ENCODE measurements around the gene PPP1R14C.

Gene PPP1R14C

GRCh38 chr6:150253489-150253888, 110.6 kb downstream of the PPP1R14C start:
- DNase-seq, result no peak

GRCh38 chr6:150254770-150255169, 111.9 kb downstream of the PPP1R14C start:
- DNase-seq, result no peak

DNA sequence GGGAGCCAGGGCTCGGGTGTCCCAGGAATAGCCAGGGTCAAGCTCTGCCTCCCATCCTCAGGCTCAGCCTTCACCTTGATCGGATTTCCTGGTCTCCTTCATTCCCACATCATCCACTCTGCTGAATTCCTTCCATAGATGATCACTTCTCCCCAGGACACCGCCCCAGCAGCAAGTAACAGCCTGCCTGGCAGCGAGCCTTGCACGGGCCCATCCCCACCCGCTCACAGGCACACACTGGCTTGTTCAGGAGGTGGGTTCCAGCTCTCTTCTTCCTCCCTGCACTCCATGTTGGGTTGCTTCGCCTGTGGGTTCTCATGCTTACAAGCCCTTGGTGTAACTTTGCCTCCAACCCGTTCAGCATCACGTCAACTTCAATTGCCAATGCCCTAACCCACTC, 113.0 kb downstream of the PPP1R14C start:
- DNase-seq, result no peak

GRCh38 chr6:150256618-150257272, 113.9 kb downstream of the PPP1R14C start:
- DNase-seq, result no peak

DNA sequence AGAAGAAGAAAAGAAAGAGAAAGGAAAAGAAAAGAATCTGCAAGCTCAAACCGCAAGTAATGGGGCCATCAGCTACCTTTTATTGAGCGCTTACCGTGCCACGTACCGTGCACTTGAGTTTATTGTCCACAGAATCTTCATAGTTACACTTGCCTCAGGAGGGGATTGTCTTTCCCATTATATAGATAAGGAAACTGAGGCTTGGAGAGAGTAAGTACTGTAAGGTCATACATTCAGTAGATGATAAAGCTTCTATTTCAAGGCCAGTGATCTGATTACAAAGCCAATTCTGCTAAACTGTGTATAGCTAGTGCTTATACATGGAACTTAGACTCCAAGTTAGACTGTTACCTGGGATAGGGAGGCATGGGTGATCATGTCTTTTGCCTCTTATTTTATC, 115.5 kb downstream of the PPP1R14C start:
- DNase-seq, result no peak

GRCh38 chr6:150260931-150261330, 118.1 kb downstream of the PPP1R14C start:
- no peak for DNase-seq

DNA sequence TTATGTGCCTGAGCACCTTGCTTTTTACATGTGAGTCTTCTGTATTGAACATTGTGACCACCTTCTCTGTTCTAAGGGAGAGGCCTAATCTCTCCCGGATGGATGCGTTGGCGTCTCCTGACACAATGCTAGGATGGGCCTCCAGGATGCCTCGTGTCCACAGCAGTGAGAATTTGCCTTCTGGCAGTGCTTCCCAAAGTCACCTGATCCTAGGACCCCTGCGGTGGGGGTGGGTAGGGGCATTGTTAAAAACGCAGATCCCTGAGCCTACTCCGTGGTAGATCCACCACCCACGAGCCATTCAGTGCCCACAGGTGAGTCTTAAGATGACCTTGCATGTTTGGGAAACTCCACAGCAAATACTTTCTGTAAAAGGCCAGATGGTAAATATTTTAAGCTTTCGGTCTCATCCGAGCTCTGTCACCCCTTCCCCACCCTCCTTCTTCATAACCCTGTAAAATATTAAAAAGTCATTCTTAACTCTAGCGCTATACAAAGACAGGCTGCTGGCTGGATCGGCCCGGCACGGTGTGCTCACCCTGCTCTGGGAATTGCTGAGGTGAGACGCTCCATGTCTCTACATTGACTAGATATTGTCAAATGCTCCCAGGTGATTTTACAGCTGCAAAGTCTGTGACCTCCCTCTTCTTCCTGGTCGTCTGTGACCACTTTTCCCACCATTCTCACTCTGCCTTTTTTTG, 119.3 kb downstream of the PPP1R14C start:
- DNase-seq, result no peak

- DNase-seq, result no peak
These were observed 121.0 kb downstream of the PPP1R14C start for GRCh38 chr6:150263765-150264404.

DNA sequence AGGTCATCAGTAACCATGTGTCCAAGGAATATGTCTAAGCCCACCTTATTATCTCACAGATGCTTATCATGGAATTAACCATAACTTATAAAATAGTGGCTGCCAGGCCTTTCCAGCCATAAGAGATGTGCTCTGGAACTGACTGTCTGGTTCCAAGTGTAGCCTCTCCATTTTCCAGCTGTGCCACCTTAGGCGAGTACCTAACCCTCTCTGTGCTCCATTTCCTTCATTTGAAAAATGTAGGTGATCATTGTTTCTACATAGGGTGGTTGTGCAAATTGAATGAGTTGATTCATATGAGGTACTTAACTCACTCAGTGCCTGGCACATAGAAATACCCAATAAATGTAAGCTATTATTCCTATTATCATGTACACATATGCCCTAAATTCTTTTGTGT, 123.5 kb downstream of the PPP1R14C start:
- no peak for DNase-seq

- DNase-seq, result no peak
These were observed 124.3 kb downstream of the PPP1R14C start for GRCh38 chr6:150266963-150267685.

- no peak for DNase-seq
These were observed 125.1 kb downstream of the PPP1R14C start for GRCh38 chr6:150267686-150268561.

- no peak for DNase-seq
These were observed 126.4 kb downstream of the PPP1R14C start for GRCh38 chr6:150269130-150269856.

DNA sequence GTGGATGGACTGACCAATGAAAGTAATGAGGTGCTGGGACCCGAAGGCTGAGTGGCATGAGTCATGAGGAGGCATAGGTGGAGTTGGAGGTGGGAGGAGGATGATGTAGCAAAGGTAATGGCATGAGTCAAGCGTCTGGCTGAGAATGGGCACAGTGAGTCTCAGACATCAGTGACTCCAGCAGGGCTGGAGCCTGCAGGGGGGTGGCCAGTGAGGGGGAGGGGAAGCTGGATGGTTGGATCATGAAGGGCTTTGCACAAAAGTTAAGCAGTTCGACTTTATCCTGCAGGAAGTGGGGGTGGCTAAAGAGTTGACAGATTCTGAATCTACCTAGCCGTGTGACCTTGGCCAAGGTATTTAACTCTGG, 127.0 kb downstream of the PPP1R14C start:
- DNase-seq, result no peak

- DNase-seq, result no peak
These were observed 127.6 kb downstream of the PPP1R14C start for GRCh38 chr6:150270330-150271052.

DNA sequence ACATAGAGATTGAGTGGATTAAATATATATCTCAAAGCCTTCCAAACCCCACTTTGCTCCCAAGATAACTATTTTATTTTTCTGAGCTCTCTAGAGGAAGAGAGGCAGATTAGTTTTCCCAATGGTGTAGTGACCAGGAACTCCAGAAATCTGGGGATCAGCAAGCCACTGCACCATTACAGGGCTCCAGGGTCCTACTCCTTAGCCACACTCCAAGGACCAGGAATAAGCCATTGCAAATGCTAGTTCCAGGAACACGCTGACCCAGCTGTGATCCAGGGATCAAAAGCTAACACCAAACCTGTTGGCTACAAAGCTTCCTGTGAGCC, 128.3 kb downstream of the PPP1R14C start:
- DNase-seq, result no peak

DNA sequence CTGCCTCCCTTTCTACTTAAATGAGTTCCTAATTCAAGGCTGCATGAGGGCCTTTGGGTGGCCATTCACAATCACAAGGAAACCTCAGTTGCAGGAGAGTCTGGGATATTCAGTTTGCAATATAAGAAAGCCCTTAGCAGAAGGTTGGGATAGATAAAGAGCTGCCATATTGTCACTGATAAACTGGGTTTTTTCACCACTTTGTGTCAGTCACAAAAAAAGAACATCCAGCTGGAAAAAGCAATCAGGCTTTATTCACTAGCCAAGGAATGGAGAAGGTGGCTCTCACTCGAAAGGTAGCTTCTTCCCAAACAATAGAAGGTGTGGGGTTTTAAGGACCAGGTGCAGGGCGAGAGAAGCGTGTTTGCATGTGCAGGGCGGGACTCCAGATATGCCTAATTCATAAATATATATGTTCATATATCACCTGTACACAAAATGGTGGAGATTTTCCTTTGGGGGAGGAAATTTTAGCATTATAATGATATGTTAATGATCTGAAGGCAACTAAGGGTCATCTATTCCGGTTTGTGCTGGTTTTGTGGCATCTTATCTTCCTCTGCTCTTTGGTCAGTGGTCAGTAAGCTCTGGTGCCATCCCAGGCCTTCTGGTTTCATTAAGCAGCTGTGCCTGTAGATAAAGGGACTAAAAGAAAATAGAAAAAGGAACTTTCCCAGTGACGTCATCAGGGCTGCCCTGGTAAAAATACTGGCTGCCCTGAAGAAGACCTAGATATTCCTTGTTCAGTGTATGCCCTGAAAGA, 128.8 kb downstream of the PPP1R14C start:
- no peak for DNase-seq

GRCh38 chr6:150272264-150272975, 129.6 kb downstream of the PPP1R14C start:
- DNase-seq, result no peak

DNA sequence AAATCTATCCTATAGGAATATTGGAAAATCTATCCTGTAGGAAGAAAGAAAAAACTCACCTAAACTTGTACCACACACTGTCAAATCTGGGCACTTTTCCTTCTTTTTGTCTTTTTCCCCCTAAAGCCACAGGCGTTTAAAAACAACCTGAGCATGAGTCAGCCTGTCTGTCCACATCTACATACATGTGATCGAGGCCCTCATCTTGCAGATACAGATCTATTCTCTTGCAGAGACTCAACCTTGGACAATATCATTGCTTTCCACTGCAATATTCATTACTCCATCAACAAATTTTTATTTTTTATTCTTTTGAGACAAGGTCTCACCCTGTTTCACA, 130.1 kb downstream of the PPP1R14C start:
- no peak for DNase-seq

- DNase-seq, result no peak
These were observed 130.8 kb downstream of the PPP1R14C start for GRCh38 chr6:150273457-150274309.

All from NCI-H2029 treated with DMSO at 0.1 percent for 48 hours (cell line).